ENCODE measurements around the gene SAMD11.
"Not testable (repeated sequence)": the region's sequence is repeated elsewhere in the genome, so short reads cannot be mapped to it uniquely, and the experiment has no call there.

The SAMD11 gene

GRCh38 chr1:965526-966134 is 41.9 kb downstream of the SAMD11 start:
- no peak for DNase-seq

- no peak for DNase-seq
Observed at GRCh38 chr1:966135-966703, 42.5 kb downstream of the SAMD11 start, which contains the start of gene PLEKHN1. PLEKHN1 (plus strand) TSS chr1:966482; CDS start chr1:966532, 50 bp downstream.

- no peak for DNase-seq
Observed at GRCh38 chr1:966704-967300, 43.1 kb downstream of the SAMD11 start.

GRCh38 chr1:967466-968343 is 44.0 kb downstream of the SAMD11 start:
- no peak for DNase-seq

- DNase-seq, result no peak
Observed at GRCh38 chr1:969260-969855, 45.6 kb downstream of the SAMD11 start.

- DNase-seq, result no peak
Observed at GRCh38 chr1:970242-970972, 46.7 kb downstream of the SAMD11 start.

- no peak for DNase-seq
Observed at GRCh38 chr1:970973-971730, 47.4 kb downstream of the SAMD11 start.

GRCh38 chr1:971751-972506 is 48.2 kb downstream of the SAMD11 start:
- no peak for DNase-seq

- no peak for DNase-seq
Observed at GRCh38 chr1:972726-973458, 49.2 kb downstream of the SAMD11 start.

GRCh38 chr1:973459-974292 is 50.0 kb downstream of the SAMD11 start:
- no peak for DNase-seq

- no peak for DNase-seq
Observed at GRCh38 chr1:974293-974640, 50.5 kb downstream of the SAMD11 start.

GRCh38 chr1:974687-975328 is 51.1 kb downstream of the SAMD11 start:
- no peak for DNase-seq

GRCh38 chr1:975365-975764 is 51.6 kb downstream of the SAMD11 start:
- DNase-seq, result no peak

GRCh38 chr1:975896-976683 is 52.4 kb downstream of the SAMD11 start:
- no peak for DNase-seq

GRCh38 chr1:976791-977190 is 53.1 kb downstream of the SAMD11 start:
- DNase-seq, result not testable (repeated sequence)

GRCh38 chr1:978069-978834 is 54.5 kb downstream of the SAMD11 start:
- no peak for DNase-seq

Data from cortex of kidney (tissue), 1 donor.